ENCODE measurements around the gene CREBBP. TPM values are rescaled to one million over a fixed set of nuclear protein-coding genes. Genes with fewer than 3 reads are reported as not detected.
A peak's percentile ranks its signal among the peaks of the same experiment; 100 is the strongest.

Gene CREBBP
- polyA plus RNA-seq, 2 of the 4 experiments (the other 2 are of a cell fraction): 8.0 to 13.4 TPM

DNA sequence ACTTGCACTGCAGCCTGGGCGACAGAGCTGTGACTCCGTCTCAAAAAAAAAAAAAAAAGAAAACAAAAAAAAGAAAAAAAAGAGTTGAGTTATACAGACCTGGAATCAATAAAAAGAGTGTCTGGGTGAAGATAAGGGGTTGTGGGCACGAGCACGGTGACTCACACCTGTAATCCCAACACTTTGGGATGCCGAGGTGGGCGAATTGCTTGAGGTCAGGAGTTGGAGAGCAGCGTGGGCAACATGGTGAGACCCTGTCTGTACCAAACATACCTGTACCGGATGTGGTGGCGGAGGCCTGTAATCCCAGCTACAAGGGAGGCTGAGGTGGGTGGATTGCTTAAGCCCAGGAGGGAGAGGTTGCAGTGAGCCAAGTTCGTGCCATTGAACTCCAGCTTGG is 161.9 kb downstream of the CREBBP start:
- DNase-seq (ENCODE audit: low read depth in 1 of 2, low spot score in 1 of 2) (no peak), ATAC-seq (no peak), FAIRE-seq (no peak)
- ChIA-PET POLR2A (interaction anchor here (0.6 kb wide), 2 partner anchors 25 to 41 kb away, joined by 3 to 4 read pairs; no protein-coding TSS in a partner anchor), CTCF (interaction anchor here (0.6 kb wide), 1 partner anchor 1019 kb away, joined by 4 read pairs; no protein-coding TSS in a partner anchor)
- TF ChIP-seq, protein P1, sequence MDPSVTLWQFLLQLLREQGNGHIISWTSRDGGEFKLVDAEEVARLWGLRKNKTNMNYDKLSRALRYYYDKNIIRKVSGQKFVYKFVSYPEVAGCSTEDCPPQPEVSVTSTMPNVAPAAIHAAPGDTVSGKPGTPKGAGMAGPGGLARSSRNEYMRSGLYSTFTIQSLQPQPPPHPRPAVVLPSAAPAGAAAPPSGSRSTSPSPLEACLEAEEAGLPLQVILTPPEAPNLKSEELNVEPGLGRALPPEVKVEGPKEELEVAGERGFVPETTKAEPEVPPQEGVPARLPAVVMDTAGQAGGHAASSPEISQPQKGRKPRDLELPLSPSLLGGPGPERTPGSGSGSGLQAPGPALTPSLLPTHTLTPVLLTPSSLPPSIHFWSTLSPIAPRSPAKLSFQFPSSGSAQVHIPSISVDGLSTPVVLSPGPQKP (IDR thresholded peaks at IDR 0.05; ENCODE audit: low read depth, low read length): no peak
- TF ChIP-seq, protein P2, sequence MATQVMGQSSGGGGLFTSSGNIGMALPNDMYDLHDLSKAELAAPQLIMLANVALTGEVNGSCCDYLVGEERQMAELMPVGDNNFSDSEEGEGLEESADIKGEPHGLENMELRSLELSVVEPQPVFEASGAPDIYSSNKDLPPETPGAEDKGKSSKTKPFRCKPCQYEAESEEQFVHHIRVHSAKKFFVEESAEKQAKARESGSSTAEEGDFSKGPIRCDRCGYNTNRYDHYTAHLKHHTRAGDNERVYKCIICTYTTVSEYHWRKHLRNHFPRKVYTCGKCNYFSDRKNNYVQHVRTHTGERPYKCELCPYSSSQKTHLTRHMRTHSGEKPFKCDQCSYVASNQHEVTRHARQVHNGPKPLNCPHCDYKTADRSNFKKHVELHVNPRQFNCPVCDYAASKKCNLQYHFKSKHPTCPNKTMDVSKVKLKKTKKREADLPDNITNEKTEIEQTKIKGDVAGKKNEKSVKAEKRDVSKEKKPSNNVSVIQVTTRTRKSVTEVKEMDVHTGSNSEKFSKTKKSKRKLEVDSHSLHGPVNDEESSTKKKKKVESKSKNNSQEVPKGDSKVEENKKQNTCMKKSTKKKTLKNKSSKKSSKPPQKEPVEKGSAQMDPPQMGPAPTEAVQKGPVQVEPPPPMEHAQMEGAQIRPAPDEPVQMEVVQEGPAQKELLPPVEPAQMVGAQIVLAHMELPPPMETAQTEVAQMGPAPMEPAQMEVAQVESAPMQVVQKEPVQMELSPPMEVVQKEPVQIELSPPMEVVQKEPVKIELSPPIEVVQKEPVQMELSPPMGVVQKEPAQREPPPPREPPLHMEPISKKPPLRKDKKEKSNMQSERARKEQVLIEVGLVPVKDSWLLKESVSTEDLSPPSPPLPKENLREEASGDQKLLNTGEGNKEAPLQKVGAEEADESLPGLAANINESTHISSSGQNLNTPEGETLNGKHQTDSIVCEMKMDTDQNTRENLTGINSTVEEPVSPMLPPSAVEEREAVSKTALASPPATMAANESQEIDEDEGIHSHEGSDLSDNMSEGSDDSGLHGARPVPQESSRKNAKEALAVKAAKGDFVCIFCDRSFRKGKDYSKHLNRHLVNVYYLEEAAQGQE (IDR thresholded peaks at IDR 0.05): no peak
- TF ChIP-seq, protein P3, sequence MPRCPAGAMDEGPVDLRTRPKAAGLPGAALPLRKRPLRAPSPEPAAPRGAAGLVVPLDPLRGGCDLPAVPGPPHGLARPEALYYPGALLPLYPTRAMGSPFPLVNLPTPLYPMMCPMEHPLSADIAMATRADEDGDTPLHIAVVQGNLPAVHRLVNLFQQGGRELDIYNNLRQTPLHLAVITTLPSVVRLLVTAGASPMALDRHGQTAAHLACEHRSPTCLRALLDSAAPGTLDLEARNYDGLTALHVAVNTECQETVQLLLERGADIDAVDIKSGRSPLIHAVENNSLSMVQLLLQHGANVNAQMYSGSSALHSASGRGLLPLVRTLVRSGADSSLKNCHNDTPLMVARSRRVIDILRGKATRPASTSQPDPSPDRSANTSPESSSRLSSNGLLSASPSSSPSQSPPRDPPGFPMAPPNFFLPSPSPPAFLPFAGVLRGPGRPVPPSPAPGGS (IDR thresholded peaks at IDR 0.05): no peak
- no peak for TF ChIP-seq CHD4 (IDR thresholded peaks at IDR 0.05; ENCODE audit: borderline replicate concordance)
- no peak for TF ChIP-seq HOXB13 (CRISPR knock-in tag; IDR thresholded peaks at IDR 0.05; ENCODE audit: low read depth)
- TF ChIP-seq MAZ (IDR thresholded peaks at IDR 0.05; ENCODE audit: borderline replicate concordance, low read depth, low read length): no peak
- TF ChIP-seq, protein P4, sequence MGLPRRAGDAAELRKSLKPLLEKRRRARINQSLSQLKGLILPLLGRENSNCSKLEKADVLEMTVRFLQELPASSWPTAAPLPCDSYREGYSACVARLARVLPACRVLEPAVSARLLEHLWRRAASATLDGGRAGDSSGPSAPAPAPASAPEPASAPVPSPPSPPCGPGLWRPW (IDR thresholded peaks at IDR 0.05): no peak
- TF ChIP-seq JUN (IDR thresholded peaks at IDR 0.05): no peak
- no peak for TF ChIP-seq EHMT2 (IDR thresholded peaks at IDR 0.05; ENCODE audit: low read depth)
- TF ChIP-seq ESRRA (IDR thresholded peaks at IDR 0.05; ENCODE audit: borderline replicate concordance, low read length): no peak
- TF ChIP-seq BHLHE40 (IDR thresholded peaks at IDR 0.05; ENCODE audit: low read depth, low read length): no peak
- TF ChIP-seq HDAC2 (IDR thresholded peaks at IDR 0.05): no peak
- peaks cover 3% of the 10 kb centered on the region; the same call in 1 of the 3 replicates for H3K4me1 ChIP-seq
- 91% methylated on average over 10 of the region's 10 CpGs for WGBS (ENCODE audit: missing lambda C conversion rate)
- no peaks in the 10 kb centered on the region for H3K9me3 ChIP-seq
- H3K27ac ChIP-seq: no peak overlapping the region
- H3K4me3 ChIP-seq: no peak overlapping the region
- H3K4me2 ChIP-seq: no peak overlapping the region; the same call in 2 of the 3 replicates

DNA sequence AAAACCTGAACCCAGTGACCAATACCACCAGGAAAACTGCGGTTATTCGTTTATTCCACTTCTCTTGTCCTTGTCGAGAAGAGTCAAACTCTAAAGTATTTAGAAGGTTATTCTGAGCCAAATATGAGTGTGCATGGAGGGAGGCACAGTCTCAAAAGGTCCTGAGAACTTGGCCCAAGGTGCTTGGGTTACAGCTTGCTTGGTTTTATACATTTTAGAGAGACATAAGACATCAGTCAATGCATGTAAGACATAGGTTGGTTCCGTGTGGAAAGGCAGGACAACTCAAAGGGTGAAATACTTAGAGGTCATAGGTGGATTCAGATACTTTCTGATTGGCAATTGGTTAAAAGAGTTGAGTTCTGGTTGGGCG is 162.5 kb downstream of the CREBBP start:
- Histone ChIP-seq H3K27ac (peak overlapping the region; percentile 95 to 96), H3K9me3 (no peaks in the 10 kb centered on the region), H3K4me1 (peaks cover 3% of the 10 kb centered on the region; the same call in 1 of the 3 replicates), H3K4me3 (peak overlapping the region; percentile 100), H3K4me2 (peak overlapping the region; percentile 99)
- FAIRE-seq: no peak
- no peak for DNase-seq (ENCODE audit: low read depth in 1 of 2, low spot score in 1 of 2)
- ChIA-PET POLR2A (interaction anchor here (0.6 to 1.5 kb wide), 5 partner anchors 14 to 317 kb away, joined by 3 to 7 read pairs (median 4); partner anchors contain the start of genes ZNF174 and ZSCAN32), CTCF (interaction anchor here (0.6 kb wide), 1 partner anchor 1020 kb away, joined by 4 read pairs; no protein-coding TSS in a partner anchor)
- no peak for TF ChIP-seq ZFP36 (IDR thresholded peaks at IDR 0.05; ENCODE audit: borderline replicate concordance, partially characterized antibody)
- TF ChIP-seq NFE2L2 (conservative IDR thresholded peaks at IDR 0.05; ENCODE audit: low read length): no peak
- TF ChIP-seq, protein P1 (IDR thresholded peaks at IDR 0.05; ENCODE audit: low read depth, low read length): no peak
- TF ChIP-seq ZSCAN20 (CRISPR knock-in tag; IDR thresholded peaks at IDR 0.05): no peak
- TF ChIP-seq SREBF2 (IDR thresholded peaks at IDR 0.05): no peak
- TF ChIP-seq RNF2 (IDR thresholded peaks at IDR 0.05; ENCODE audit: borderline replicate concordance, low read depth): no peak
- no peak for TF ChIP-seq FOSB (CRISPR knock-in tag; IDR thresholded peaks at IDR 0.05)
- TF ChIP-seq TP53 (CRISPR knock-in tag; IDR thresholded peaks at IDR 0.05): no peak
- TF ChIP-seq, protein P5, sequence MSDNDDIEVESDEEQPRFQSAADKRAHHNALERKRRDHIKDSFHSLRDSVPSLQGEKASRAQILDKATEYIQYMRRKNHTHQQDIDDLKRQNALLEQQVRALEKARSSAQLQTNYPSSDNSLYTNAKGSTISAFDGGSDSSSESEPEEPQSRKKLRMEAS (IDR thresholded peaks at IDR 0.05): no peak
- no peak for TF ChIP-seq JUN (IDR thresholded peaks at IDR 0.05)
- TF ChIP-seq HOXB5 (CRISPR knock-in tag; IDR thresholded peaks at IDR 0.05): no peak
- WGBS (ENCODE audit: missing lambda C conversion rate): 26% methylated on average over 5 of the region's 5 CpGs
- ATAC-seq: peak in 1 of 2 experiments; percentile 4; a peak in 2 of 6 replicates

Data from A549 (cell line).